UCSD-AML1 (cell line): ENCODE results near the gene MGRN1.
"Not testable (repeated sequence)": the region's sequence is repeated elsewhere in the genome, so short reads cannot be mapped to it uniquely, and the experiment has no call there.

Experiments used
- DNase-seq: peaks from one replicate; lab custom pipeline; 2025; ENCODE audit not compliant: unreplicated experiment; lab: John Stamatoyannopoulos, UW

Gene MGRN1

GRCh38 chr16:4726616-4727015 lies 102.0 kb downstream of the MGRN1 start:
- DNase-seq = no peak

- DNase-seq = no peak
These were observed 104.0 kb downstream of the MGRN1 start for GRCh38 chr16:4728676-4729075.

DNA sequence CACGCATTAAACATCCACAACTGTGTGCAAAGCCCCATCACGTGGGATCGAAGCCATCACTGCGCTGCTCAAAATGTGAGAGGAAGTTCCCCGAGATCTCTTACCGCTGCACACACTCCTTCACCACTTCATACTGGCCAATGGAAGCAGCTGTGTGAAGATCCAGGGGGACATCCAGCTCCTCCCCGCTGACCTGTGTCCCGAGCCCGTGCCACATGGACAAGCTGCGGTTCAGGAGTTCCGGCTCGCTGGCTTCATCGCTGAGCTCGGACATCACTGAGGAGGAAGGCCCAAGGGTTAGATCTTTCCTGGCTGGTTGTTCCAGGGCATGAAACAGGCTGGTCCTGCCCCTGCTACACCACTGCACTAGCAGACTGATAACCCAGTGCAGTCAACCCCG lies 105.2 kb downstream of the MGRN1 start:
- DNase-seq = no peak

DNA sequence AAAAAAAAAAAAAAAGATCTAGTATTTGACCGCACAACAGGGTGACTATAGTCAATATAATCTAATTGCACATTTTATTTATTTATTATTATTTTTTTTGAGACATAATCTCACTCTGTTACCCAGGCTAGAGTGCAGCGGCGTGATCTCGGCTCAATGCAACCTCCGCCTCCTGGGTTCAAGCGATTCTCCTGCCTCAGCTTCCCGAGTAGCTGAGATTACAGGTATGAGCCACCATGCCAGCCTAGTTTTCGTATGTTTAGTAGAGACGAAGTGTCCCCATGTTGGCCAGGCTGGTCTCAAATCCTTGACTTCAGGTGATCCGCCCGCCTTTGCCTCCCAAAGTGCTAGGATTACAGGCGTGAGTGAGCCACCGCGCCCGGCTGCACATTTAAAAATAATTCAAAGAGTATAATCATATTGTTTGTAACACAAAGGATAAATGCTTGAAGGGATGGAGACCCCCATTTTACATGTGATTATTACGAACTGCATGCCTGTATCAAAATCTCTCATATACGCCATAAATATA lies 108.7 kb downstream of the MGRN1 start:
- no peak for DNase-seq

GRCh38 chr16:4733747-4734062 lies 109.1 kb downstream of the MGRN1 start:
- no peak for DNase-seq

DNA sequence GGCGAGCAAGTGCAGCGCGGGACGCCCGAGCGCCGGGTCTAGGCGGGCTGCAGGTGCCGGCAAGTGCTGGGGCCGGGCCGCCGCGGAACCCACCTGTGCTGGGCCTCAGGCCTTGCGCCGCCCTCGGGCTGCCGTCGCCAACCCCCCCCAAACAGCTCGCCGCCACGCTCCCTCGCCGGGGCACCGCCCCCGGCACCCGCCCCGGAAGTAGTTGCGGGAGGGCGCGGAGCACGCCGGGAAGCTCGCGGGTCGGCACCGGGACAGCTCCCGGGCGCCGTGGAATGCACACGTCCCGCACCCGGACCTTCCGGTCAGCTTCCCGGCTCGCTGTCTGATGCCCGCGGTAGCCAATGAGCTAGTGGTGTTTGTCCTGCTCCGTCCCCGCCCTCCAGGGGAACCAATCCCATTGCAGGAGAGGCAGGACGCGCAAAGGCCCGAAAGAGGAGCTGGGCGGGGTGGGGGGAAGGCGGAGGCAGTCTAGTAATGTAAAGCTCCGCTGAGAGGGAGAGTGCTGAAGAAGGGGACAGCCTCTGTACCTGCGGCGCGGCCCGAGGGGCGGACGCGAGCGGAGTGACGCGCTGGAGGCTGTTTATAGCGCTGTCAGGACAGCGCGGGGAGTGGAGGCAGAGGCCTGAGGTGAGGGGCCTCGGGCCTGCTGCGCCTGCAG lies 109.6 kb downstream of the MGRN1 start, which contains the start of the genes ANKS3 and DNAAF8:
Gene ANKS3 (minus strand): TSS at position 209 of the 667 bp plus-strand sequence. CDS start 4,122 bp downstream, outside the sequence.
Gene DNAAF8 (plus strand): TSS at position 475 of the 667 bp plus-strand sequence. CDS start 1,978 bp downstream, outside the sequence.
- DNase-seq = peak; percentile 90

GRCh38 chr16:4734730-4735535 lies 110.3 kb downstream of the MGRN1 start:
- peak; percentile 86 for DNase-seq

DNA sequence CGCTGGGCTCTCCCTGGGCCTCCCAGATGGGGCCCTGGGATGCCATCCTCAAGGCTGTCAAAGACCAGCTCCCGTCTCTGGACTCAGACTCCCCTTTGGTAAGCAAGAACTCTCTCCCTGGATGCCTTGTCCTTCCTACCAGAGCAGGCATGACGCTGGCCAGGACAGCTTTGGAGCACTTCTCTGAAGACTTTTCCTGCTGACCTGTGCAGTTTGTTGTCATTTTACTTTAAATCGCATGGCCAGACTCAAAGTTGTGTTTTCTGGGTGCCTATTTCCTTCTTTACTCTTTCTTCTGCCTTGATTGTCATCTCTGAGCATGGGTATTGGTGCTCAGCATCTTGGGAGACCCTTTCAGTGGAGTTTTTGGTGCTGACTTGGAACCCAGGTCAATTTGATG lies 111.9 kb downstream of the MGRN1 start:
- DNase-seq = no peak

DNA sequence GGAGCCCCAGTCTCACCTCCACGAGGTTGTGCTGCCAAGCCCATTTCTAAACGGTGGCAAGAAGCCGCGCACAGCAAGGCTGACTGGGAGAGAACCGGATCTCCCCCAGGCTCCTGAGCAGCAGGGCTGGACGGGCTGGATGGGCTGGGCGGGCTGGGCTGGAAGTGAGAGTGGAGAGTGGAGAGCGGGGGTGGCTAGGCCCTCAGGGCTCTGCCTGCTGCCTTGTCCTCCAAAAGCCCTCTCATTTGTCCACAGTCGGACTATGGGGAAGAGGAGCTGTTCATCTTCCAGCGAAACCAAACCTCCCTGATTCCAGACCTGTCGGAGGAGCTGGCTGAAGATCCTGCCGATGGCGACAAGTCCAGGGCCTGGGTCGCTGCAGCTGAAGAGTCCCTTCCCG lies 112.9 kb downstream of the MGRN1 start:
- DNase-seq = no peak

DNA sequence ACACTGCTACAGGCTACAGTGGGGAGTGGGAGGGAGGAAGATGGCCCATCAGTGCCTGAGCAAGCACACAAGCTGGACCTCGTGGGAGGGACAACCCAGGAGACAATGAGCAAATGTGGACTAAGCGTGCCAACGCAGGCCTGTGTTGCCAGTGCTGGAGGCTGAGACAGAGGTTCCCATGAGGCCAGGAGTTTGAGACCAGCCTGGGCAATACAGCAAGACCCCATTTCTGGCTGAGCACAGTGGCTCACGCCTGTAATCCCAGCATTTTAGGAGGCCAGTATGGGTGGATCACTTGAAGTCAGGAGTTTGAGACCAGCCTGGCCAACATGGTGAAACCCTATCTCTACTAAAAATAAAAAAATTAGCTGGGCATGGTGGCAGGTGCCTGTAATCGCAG lies 113.7 kb downstream of the MGRN1 start:
- not testable (repeated sequence) for DNase-seq
